RWPE1 (cell line): ENCODE data around the gene PCED1A.

Experiments
- CTCF ChIA-PET: fragments of 350-600 bp; sonication (Branson Sonifier 250); formaldehyde crosslinking; extraction: SDS; loops from one replicate; lab custom pipeline; 2021; lab: Yijun Ruan, JAX
- POLR2A ChIA-PET: fragments of 400-600 bp; formaldehyde crosslinking; extraction: SDS; loops from one replicate; lab custom pipeline; 2020; ENCODE audit warnings: antibody characterized with exemption; ENCODE audit not compliant: low non-redundant PET; lab: Yijun Ruan, JAX
- DNase-seq: peaks from one replicate; pipeline ENCODE4 v3.0.0; 2012; ENCODE audit warnings: low spot score
- H3K27ac ChIP-seq: fragments of 450-650 bp; 2 replicates; pipeline ENCODE4 v1.5.1; 2017
- CTCF ChIP-seq: fragments of 450-650 bp; conservative IDR thresholded peaks from 2 replicates; pipeline ENCODE4 v1.5.1; 2017; ENCODE audit warnings: low read depth, mild to moderate bottlenecking

PCED1A gene

GRCh38 chr20:2825761-2826160, 14.7 kb downstream of the PCED1A start:
- H3K27ac ChIP-seq, result no peak overlapping the region
- DNase-seq, result no peak
- ChIA-PET POLR2A (no interaction called here), CTCF (no interaction called here)
- no peak for TF ChIP-seq CTCF

- ChIA-PET CTCF (no interaction called here), POLR2A (no interaction called here)
- no peak overlapping the region for H3K27ac ChIP-seq
- DNase-seq, result no peak
- no peak for TF ChIP-seq CTCF
Observed at GRCh38 chr20:2822073-2822472, 18.4 kb downstream of the PCED1A start.

GRCh38 chr20:2820896-2821869, 19.3 kb downstream of the PCED1A start:
- ChIA-PET POLR2A (no interaction called here), CTCF (interaction anchor here (0.7 kb wide), 1 partner anchor 630 kb away, joined by 4 read pairs; no protein-coding TSS in a partner anchor)
- H3K27ac ChIP-seq, result no peak overlapping the region
- TF ChIP-seq CTCF, result no peak
- DNase-seq, result no peak

DNA sequence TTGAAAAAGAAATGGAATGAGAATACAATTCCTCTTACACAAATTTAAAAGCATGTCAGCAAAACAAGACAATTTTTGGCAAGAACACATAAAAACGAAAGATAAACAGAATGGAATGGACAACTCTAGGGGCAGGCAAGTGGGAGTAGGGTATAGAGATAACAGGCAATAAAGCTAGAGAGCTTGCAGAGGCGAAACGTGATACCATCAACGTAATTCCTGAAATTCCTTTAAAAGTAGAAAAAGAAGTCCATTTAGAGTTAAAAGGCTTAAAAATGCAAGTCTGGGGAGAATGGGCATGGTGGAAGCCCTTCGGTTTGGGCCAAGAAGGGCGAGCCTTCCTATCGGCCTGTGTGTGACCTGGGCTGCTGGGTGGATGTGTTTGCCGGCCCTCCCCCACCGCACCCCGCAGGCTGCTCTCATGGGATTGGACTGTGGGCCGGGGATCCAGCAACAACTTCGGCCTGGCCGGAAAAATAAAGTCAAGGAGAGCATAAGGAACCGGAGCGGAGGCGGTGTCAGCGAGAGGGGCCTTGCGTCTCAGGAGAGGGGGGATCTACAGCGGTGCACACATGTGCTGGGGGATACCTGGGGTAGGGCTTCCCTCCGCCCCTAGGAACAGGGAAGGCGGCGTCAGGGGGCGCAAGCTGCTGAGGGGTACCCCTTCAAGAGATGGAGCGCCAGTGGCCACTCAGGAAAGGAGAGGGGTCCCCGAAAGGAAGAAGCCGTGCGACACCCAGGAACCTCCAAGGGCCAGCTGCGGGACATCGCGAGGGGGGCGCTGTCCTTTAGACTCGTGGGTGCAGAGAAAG, 20.2 kb downstream of the PCED1A start:
- no peak overlapping the region for H3K27ac ChIP-seq
- CTCF ChIA-PET, result interaction anchor here (0.7 kb wide), 1 partner anchor 631 kb away, joined by 4 read pairs; no protein-coding TSS in a partner anchor
- POLR2A ChIA-PET, result no interaction called here
- TF ChIP-seq CTCF, result no peak
- DNase-seq, result no peak

- CTCF ChIA-PET, result no interaction called here
- no peak overlapping the region for H3K27ac ChIP-seq
- POLR2A ChIA-PET, result no interaction called here
- TF ChIP-seq CTCF, result no peak
- DNase-seq, result no peak
Observed at GRCh38 chr20:2817891-2818595, 22.4 kb downstream of the PCED1A start.

GRCh38 chr20:2817341-2817726, 23.1 kb downstream of the PCED1A start:
- no peak overlapping the region for H3K27ac ChIP-seq
- DNase-seq, result no peak
- ChIA-PET CTCF (no interaction called here), POLR2A (no interaction called here)
- TF ChIP-seq CTCF, result no peak
